GM21381 (cell line): ENCODE measurements around the gene TTLL8.

ENCODE experiments used
- ATAC-seq: cut with Tn5 transposase; IDR thresholded peaks from one replicate; pipeline ENCODE4 v1.9.1; 2021; ENCODE audit warnings: mild to moderate bottlenecking, moderate library complexity; ENCODE audit not compliant: unreplicated experiment

TTLL8 gene

GRCh38 chr22:50022171-50022819, 35.8 kb downstream of the TTLL8 start:
- ATAC-seq: no peak

- no peak for ATAC-seq
Measured at GRCh38 chr22:50020606-50021005, 37.5 kb downstream of the TTLL8 start.

DNA sequence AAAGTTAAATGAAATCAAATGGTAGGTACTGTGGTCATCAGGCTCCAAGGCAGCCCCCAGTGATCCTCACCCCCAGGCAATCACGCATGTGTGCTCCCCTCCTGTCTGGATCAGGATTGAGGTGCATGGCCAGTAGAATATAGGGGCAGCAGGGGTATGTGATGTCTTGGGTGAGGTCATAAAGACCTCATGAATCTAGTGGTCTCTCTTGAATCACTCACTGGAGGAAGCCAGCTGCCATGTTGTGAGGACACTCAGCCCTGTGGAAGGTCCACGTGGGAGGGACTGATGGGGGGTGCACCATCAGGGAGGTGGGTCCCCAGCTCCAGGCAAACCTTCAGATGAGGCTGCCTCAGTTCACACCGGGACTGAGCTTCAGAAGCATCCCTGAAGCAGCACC, 38.8 kb downstream of the TTLL8 start:
- no peak for ATAC-seq

DNA sequence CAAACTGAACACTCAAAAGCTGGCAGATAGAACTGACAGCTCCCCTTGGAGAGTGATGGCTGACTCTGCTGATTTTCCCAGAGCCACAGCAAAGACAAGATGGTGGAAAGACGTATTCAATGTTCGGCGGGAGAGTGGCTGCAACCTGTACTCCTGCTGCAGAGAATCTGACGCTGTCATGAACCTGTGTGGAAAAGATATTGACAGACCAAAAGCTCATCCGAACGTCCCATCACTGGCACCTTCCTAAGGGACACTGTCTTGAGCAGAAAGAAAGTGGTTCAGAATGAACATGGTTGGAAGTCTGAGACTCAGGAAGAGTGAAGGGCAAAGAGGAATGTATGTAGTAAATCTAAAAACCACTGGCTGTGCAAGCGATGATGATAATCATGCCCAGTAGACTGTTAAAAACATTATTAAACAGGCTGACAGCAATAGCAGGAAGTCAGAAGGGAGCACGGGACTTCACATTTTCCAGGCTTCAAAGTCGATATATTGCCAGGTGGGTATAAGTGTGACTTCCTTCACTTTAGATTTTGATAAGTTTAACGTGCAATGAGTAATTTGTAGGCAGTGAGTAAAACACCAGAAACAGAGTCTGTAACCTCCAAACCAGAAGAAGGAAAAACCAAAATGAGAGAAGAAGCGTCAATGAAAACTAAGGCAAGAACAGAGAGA, 39.4 kb downstream of the TTLL8 start:
- ATAC-seq: no peak

DNA sequence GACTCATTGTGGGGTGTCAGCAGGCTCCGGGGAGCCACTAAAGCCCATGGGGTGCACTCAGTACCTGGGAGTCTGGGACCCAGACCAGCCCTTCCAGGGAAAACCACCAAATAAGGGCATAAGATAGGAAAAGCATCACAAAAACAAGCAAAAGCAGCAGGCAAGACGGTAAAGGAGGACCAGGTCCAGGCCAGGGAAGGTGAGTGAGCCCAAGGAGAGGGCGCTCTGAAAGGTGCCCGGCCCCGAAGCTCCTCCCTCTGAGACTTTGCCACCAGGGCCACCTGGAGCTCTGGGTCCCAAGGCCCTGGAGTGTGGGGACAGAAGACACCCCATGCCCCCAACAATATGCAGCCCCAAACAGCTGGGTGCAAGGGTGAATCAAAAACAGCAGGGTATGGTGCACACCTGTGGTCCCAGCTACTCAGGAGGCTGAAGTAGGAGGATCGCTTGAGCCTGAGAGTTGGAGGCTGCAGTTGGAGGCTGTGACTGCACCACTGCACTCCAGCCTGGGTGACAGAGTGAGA, 40.3 kb downstream of the TTLL8 start:
- no peak for ATAC-seq

DNA sequence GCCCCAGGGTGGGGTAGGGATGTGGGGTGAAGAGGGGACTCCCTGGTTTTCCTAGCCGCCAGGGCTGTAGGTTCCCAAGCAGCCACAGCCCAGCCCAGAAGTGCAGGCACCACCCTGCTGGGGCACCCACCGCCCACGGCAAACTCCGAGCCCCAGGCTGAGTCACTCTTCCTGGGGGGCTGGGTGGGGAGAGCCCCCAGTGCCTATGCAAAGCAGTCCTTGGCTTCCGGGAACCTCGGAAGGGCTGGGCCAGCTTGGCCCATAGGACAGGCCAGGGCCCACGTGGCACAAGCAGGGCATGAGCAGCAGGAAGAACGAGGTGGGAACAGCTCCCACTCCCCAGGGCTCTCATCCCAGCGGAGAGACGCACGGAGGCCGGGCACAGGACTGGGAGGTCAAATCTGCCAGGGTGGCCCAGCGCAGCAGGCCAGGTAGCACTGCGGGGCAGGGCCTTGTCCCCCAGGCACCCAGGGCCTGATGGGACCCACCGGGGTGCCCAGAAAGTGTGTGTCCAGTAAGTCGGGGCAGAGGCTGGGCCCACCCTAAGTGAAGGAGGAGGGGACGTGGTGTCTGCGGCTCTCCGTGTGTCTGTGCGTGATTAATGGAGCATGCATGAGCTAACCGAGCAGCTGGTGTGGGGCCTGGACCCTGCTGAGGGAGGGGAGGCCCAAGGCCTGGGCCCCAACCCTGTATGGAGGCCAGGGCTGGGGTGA, 41.0 kb downstream of the TTLL8 start:
- no peak for ATAC-seq

- no peak for ATAC-seq
Measured at GRCh38 chr22:50016308-50016987, 41.6 kb downstream of the TTLL8 start.

- ATAC-seq: no peak
Measured at GRCh38 chr22:50015451-50016307, 42.4 kb downstream of the TTLL8 start.

DNA sequence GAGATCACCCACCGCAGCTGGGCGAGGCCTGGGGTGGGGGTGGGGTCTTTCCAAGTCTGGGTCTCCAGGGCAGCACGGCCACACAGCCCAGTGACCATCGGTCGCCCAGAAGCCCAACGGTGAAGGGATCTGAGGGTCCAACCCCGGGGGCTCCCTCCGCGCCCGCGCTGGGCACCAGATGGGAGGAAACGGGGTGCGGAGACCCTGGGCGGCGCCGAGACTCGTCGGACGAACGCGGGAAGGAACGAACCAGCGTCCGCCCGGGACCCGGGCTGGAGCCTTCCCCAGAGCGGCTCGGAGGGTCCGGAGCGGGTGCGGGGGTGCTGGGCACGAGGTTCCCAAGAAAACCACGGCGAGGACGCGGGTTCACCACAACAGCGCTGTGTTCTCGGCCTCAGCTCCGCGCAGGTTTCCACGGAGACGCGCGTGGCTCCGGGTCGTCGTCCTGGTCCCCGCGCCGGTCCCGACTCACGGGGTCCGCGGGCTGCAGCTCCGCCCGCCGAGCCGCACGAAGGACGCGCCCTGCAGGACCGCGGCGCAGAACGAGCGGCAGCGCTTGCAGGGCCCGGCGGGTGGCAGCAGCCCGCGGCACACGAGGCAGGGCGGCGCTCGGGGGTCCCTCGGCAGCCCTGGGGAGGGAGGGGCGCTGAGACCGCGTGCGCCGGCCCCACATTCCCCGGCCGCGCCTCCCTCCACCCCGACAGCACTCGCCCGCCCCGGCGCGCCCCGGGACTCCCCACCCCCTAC, 43.3 kb downstream of the TTLL8 start:
- ATAC-seq: no peak

DNA sequence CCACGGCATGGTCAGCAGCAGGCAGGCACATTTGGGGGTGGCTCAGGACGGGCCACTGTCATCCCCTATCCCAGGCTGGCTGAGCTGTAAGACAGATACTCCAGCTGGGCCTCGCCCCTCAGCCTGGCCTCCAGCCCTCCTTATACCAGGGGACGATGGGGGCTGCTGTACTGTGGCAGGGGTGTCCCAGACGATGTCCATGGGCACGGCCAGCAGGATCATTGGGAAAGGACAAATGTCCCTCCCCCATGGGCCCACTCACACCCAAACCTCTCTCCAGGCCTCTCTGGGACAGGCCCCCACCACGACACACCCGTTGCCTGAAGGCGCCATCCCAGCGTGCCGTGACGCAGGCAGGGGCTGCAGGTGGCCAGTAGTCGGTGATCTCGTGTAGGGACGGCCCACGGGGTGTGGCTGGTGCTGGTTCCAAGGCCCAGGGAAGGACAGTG, 44.0 kb downstream of the TTLL8 start:
- no peak for ATAC-seq

DNA sequence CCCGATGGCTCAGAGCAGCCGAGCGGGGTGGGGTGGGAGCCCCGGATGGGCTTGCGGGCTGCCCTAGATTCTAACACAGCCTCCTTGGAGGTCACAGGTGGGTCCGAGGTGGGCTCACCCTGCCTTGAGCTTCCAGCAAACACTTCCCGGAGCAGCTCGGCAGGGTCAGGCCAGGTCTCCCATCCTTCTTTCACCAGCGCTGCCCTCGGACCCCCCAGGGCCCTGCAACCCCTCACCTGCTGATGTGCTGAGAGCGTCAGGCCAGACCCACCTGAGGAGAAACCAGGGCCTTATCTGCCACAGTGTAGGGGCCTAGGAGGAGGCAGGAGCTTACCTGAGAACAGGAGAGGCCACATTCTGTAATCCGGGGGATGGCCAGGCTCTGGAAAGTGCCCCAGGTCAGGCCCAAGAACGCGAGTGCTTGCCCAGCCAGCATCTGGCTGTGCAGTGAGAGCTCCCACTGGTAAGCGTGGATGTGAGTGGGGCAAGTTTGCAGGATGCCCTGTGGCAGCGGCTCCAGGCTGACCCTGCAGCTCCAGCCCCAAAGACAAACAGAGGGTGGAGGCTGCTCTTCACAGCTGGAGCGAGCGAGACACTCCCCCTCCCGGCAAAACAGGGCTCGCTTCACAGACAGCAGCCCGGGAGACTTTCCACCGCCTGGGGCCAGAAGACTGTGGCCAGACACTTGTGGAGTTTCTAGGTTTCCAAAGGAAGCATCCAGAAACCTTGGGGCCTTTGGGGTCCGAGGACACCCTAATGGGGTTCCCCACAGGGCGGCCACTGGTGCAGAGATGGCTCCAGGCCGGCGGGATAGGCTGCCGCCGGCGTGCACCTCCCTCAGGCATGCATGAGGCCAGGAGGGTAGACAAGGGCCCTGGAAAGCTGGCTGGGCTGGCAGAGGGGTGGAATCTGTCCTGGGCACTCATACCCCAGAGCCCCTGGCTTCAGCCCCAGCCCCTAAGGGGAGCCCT, 45.6 kb downstream of the TTLL8 start, which contains the start of gene IL17REL:
Gene IL17REL, minus strand, starts transcription at position 555 of the 971 bp plus-strand sequence. Its CDS starts 119 bp downstream, at position 436.
- ATAC-seq: no peak

DNA sequence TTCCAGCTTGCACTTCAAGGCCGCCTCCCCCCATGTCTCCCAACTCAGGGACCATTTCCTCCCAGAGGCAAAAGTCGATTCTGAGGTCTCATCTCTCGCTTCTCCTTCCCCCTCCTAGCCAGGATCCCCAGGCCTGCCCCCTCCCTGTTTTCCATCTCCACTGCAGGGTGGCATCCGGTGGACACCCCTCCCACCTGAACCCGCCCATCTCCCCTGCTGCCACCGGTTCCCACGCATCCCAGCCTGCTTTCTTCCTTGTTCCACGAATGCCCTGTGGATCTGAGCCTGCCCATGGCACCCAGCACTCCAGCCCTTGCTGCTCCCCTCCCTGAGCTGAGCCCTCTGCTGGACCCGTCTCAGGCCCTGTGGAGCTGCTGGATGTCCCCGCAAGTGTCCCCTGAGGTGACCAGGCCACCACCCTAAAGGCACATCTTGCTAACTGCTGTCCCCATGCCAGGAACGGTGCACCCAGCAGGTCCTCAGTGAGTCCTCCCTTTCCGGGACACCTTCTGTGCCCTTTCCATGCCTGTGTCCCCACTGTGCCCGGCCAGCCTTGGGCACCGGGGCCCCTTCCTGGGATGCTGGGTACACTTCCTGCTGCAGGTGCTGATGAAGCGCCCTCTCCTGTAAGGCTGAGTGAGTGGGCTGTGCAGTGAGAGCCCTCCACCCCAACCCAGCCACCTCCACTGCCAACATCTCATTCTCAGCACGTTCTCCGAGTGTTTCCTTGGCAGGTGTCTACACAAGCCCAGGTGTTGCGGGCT, 46.5 kb downstream of the TTLL8 start:
- no peak for ATAC-seq

- ATAC-seq: no peak
Measured at GRCh38 chr22:50010676-50011446, 47.2 kb downstream of the TTLL8 start.

- no peak for ATAC-seq
Measured at GRCh38 chr22:50009765-50010675, 48.1 kb downstream of the TTLL8 start.

- ATAC-seq: no peak
Measured at GRCh38 chr22:50009251-50009650, 48.8 kb downstream of the TTLL8 start.
